GM18507 (cell line): Measurements from ENCODE around the gene CT47C1.
A peak's percentile ranks its signal among the peaks of the same experiment; 100 is the strongest.

Source experiments
- DNase-seq: peaks from one replicate; pipeline ENCODE4 v3.0.0; 2011; ENCODE audit warnings: low read depth; ENCODE audit not compliant: insufficient read length; ENCODE audit errors: extremely low spot score
- FAIRE-seq: peaks from 2 replicates; lab custom pipeline; 2011; peaks lifted over from hg19 to GRCh38; lab: Jason Lieb, UNC

Gene CT47C1

DNA sequence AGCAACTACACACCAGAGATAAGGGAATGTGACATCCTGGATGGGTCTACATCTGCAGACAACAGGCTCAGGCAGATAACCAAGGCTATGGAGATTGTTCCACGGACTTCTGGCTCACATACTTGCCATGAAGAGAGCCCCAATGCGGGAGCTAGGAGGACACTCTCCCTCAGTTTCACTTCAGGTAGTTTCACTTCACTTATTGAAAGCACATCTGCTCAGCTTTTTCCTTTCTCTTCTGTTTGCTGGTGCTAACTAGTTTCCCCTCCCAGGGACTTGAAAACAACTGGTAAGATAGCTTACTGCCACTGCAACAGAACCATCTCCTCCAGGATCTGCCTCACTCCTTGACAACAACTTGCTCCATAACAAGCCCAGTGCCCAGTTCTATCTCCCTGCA lies 1.4 kb upstream of the CT47C1 start:
- peak; percentile 90 for FAIRE-seq
- peak; percentile 4 for DNase-seq

DNA sequence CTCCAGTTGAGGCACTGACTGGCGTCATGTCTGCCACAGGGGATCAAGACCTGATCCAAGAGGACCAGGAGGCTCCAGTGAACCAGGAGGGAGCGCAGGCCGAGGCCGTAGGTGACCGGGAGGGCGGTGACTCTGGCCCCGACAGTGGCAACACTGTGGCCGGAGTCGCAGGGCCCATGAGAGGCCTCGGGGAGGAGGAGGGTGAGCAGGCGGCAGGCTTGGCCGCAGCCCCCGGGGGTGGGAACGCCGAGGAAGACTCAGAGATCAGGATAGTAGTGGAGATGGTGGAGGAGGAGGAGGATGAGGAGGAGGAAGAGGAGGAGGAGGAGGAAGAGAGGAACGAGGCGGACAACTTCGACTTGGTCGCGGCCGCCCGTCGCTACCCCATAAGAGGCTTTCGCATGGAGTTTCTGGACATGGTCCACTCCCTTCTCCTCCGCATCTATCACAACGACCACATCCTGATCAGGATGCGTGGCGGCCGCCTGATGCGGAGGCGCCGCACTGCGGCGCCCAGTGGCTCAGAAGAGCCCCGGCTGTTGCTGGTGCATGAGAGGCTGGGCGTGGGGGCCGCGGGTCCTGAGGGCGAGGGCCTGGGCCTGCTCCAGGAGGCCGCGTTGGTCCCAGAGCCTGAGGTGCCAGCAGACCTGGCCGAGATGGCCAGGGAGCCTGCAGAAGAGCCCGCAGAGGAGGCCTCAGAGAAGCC lies 560 bp downstream of the CT47C1 start:
- DNase-seq (no peak), FAIRE-seq (no peak)

DNA sequence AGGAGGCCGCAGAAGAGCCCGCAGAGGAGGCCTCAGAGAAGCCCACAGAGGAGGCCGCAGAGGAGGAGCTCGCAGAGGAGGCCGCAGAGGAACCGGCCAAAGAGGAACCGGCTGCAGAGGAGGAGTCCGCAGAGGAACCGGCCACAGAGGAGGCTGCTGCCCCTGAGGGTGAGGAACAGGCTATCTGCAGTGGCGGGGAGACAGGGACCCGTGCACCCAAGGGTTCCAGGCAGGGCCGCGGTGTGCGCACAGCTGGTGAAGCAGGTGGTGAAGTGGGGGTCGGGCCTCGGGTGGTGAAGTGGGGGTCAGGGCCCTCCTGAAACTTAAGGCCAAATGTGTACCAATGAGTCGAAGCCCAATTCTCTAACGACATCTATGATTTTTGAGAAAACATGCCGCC lies 1.1 kb downstream of the CT47C1 start:
- DNase-seq (no peak), FAIRE-seq (no peak)

DNA sequence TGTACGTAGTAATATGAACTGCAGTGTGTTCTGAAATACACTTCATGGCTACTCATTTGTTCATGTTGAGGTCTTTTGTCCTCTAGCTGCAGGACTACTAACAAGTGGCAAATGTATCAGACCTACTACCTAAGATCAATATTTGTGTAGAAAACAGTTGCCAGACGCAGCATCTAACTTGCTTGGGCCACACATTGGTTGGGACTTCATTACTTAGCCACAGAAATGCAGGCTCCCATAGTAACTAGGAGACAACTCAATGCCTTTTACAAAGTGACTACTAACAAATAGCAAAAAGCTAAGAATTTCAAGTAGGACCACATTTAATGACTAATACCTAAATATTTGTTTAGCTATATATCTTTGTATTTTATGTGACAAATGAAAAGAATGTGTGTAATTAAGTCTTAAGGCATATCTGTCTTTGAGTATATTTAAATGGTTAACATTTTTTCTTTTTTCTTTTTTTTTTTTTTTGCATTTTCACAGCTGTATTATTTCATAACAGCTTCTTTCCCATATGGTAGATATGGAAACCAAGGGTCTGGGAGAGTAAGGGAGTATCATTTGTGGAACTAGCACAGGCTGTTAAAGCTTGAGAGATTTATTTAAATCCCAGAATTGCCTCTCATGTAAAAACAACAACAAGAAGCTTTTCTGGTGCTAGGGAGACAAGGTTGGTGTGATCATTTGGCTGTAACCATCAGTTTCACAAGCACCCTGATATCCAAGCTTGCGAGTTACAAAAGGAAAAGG lies 2.7 kb downstream of the CT47C1 start:
- DNase-seq: no peak
- FAIRE-seq: no peak

GRCh38 chrX:119082278-119082677 lies 9.5 kb downstream of the CT47C1 start:
- no peak for FAIRE-seq
- DNase-seq: no peak

DNA sequence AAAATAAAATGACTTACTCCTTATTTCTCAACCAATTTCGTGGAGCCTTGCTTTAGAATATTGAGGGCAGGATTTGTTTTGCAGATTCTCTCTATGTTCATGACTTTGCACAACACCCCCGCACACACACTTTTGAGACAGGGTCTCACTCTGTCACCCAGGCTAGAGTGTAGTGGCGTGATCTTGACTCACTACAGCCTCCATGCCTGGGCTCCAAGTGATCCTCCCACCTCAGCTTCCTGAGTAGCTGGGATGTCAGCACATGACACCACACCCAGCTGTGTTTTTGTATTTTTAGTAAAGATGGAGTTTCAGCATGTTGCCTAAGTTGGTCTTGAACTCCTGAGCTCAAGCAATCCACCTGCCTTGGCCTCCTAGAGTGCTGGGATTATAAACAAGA lies 12.0 kb downstream of the CT47C1 start:
- DNase-seq (no peak), FAIRE-seq (no peak)

- no peak for DNase-seq
- no peak for FAIRE-seq
Measured at GRCh38 chrX:119087121-119087520, 14.3 kb downstream of the CT47C1 start.

DNA sequence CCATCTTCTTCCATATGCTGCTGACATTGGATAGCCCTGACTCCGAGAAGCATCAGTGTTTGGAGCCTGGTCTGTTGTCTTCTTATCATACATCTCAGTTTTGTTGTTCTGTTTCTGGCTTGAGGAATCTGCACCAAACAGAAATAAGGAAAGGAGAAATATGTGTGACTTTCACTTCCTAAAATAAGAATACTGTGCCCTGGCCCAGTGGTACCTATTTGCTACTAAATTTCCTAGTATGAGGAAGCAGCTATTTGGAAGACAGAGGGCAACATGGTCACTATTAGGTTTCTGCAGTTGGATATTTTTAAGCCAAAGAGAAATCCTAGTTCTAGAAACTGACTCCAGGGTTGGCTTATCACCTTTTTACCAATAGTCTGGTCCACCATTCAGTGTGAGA lies 16.8 kb downstream of the CT47C1 start:
- FAIRE-seq (peak; percentile 29), DNase-seq (no peak)

- FAIRE-seq (no peak), DNase-seq (no peak)
Measured at GRCh38 chrX:119090627-119091026, 17.8 kb downstream of the CT47C1 start.

DNA sequence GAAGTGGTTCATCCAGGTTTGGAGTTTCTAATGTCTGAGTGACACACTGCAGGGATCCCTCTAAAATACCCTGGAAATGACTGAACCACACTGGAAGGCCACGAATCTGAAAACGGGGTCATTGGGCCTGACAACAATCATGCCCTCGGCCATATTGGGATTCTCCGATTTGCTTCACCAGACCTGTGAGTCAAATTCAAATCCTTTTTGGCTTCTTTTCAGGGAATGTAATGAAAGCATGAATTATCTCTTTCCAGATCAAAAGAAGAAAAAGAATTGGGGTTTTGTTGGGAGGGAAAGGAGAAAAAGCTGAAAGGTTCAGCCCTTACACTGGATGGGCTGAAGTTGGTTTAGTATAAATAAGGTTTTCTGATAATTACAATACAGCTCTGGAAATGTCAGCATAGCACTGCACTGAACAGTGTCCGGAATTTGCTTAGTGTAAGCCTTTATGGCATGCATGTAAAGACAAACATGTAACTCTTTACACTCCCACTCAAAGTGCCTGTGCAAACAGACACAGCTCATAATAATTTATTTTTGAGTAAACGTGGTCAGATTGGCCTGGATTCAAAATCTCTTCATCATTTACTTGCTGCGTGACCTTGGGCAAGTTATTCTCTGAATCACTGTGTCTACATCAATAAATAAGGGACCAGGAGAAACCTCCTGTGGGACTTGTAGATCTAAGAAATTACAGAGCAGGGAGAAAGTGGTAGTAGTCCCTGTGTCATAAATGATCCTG lies 21.4 kb downstream of the CT47C1 start:
- FAIRE-seq (no peak), DNase-seq (no peak)

DNA sequence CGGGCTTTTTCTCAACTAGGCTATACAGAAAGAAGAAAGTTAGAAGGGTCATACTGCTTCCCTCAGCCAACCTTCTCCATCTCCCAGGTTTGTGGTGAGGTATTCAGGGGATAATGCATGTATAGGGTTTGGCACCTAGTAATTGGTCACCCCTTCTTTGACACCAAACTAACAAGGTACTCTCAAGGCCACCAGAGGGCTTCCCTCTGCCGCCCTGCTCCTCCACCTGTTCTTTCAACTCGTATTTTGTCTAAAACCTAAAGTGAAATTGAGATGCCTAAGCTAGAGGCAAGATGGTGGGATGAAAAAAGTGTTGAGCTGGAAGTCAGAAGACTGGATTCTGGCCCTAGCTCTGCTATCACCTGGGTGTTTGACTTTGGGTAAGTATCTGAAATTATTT lies 22.0 kb downstream of the CT47C1 start:
- FAIRE-seq (no peak), DNase-seq (no peak)

- FAIRE-seq: no peak
- DNase-seq: no peak
Measured at GRCh38 chrX:119095936-119096335, 23.1 kb downstream of the CT47C1 start.

DNA sequence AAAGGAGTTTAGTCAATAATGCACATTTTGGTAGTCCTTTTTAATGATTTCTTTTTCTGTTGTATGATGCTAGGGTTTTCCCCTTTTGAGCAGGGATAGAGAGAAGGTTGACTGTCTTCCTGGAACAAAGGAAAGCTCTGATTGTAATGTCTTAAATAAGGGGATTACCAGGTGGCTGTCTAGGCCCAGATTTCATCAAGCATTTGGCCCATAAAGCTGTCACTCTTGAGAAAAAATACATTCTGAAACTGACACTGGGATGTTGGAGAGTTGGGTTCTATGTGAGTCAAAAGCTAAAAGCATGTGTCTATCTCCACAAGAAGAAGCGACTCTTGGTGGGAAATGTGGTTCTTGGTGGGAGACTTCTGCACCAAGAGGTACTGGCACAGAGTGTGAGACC lies 28.4 kb downstream of the CT47C1 start:
- DNase-seq (no peak), FAIRE-seq (no peak)

- DNase-seq: no peak
- no peak for FAIRE-seq
Measured at GRCh38 chrX:119105826-119106225, 33.0 kb downstream of the CT47C1 start.

GRCh38 chrX:119107206-119107605 lies 34.4 kb downstream of the CT47C1 start:
- FAIRE-seq: no peak
- no peak for DNase-seq

- FAIRE-seq (peak; percentile 84), DNase-seq (peak; percentile 1)
Measured at GRCh38 chrX:119118780-119119395, 46.1 kb downstream of the CT47C1 start.

- FAIRE-seq: no peak
- DNase-seq: no peak
Measured at GRCh38 chrX:119121341-119121740, 48.5 kb downstream of the CT47C1 start.
